Femur (tissue), 1 donor: ENCODE measurements around the gene STAG1.
"Not testable (repeated sequence)": the region's sequence is repeated elsewhere in the genome, so short reads cannot be mapped to it uniquely, and the experiment has no call there.

Source experiments
- DNase-seq: peaks from one replicate; pipeline ENCODE4 v3.0.0-alpha.2; 2017

STAG1 gene

GRCh38 chr3:136699271-136699828 lies 52.8 kb downstream of the STAG1 start:
- no peak for DNase-seq

- DNase-seq: no peak
Measured at GRCh38 chr3:136698361-136698760, 53.8 kb downstream of the STAG1 start.

- DNase-seq: no peak
Measured at GRCh38 chr3:136696797-136697196, 55.4 kb downstream of the STAG1 start.

- DNase-seq: no peak
Measured at GRCh38 chr3:136694321-136694720, 57.9 kb downstream of the STAG1 start.

- no peak for DNase-seq
Measured at GRCh38 chr3:136690599-136690998, 61.6 kb downstream of the STAG1 start.

GRCh38 chr3:136685882-136686281 lies 66.3 kb downstream of the STAG1 start:
- DNase-seq: no peak

GRCh38 chr3:136682740-136683312 lies 69.4 kb downstream of the STAG1 start:
- DNase-seq: no peak

- no peak for DNase-seq
Measured at GRCh38 chr3:136678981-136679380, 73.2 kb downstream of the STAG1 start.

GRCh38 chr3:136676009-136676408 lies 76.2 kb downstream of the STAG1 start:
- no peak for DNase-seq

- DNase-seq: no peak
Measured at GRCh38 chr3:136675150-136675858, 76.9 kb downstream of the STAG1 start.

- no peak for DNase-seq
Measured at GRCh38 chr3:136672457-136672856, 79.7 kb downstream of the STAG1 start.

- DNase-seq: no peak
Measured at GRCh38 chr3:136671921-136672320, 80.3 kb downstream of the STAG1 start.

GRCh38 chr3:136670166-136670565 lies 82.0 kb downstream of the STAG1 start:
- DNase-seq: no peak

GRCh38 chr3:136667081-136667480 lies 85.1 kb downstream of the STAG1 start:
- no peak for DNase-seq

GRCh38 chr3:136666301-136666700 lies 85.9 kb downstream of the STAG1 start:
- not testable (repeated sequence) for DNase-seq

- DNase-seq: no peak
Measured at GRCh38 chr3:136664771-136665170, 87.4 kb downstream of the STAG1 start.

GRCh38 chr3:136661282-136661681 lies 90.9 kb downstream of the STAG1 start:
- no peak for DNase-seq

- peak; percentile 28 for DNase-seq
Measured at GRCh38 chr3:136658946-136659682, 93.1 kb downstream of the STAG1 start.

GRCh38 chr3:136657526-136657925 lies 94.7 kb downstream of the STAG1 start:
- no peak for DNase-seq

- no peak for DNase-seq
Measured at GRCh38 chr3:136653628-136654027, 98.5 kb downstream of the STAG1 start.

- DNase-seq: no peak
Measured at GRCh38 chr3:136651581-136651980, 100.6 kb downstream of the STAG1 start.

- no peak for DNase-seq
Measured at GRCh38 chr3:136650461-136650860, 101.7 kb downstream of the STAG1 start.

- no peak for DNase-seq
Measured at GRCh38 chr3:136645915-136646314, 106.3 kb downstream of the STAG1 start.

GRCh38 chr3:136644212-136644611 lies 108.0 kb downstream of the STAG1 start:
- DNase-seq: no peak
